Measurements from ENCODE around the gene NAA25.

- TF ChIP-seq, protein P1, sequence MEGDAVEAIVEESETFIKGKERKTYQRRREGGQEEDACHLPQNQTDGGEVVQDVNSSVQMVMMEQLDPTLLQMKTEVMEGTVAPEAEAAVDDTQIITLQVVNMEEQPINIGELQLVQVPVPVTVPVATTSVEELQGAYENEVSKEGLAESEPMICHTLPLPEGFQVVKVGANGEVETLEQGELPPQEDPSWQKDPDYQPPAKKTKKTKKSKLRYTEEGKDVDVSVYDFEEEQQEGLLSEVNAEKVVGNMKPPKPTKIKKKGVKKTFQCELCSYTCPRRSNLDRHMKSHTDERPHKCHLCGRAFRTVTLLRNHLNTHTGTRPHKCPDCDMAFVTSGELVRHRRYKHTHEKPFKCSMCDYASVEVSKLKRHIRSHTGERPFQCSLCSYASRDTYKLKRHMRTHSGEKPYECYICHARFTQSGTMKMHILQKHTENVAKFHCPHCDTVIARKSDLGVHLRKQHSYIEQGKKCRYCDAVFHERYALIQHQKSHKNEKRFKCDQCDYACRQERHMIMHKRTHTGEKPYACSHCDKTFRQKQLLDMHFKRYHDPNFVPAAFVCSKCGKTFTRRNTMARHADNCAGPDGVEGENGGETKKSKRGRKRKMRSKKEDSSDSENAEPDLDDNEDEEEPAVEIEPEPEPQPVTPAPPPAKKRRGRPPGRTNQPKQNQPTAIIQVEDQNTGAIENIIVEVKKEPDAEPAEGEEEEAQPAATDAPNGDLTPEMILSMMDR (IDR thresholded peaks at IDR 0.05; ENCODE audit: insufficient read depth, low read depth, low read length) = no peak
- TF ChIP-seq EZH2 (IDR thresholded peaks at IDR 0.05; ENCODE audit: insufficient read depth, low read length) = no peak
Observed at GRCh38 chr12:112008918-112009317, 99.7 kb downstream of the NAA25 start.
